ENCODE measurements around the gene CORO2B. TPM values are rescaled to one million over a fixed set of nuclear protein-coding genes. Genes with fewer than 3 reads are reported as not detected.

CORO2B gene
- total RNA-seq, 2 donors from 2014 or later: 4.3 to 8.5 TPM

DNA sequence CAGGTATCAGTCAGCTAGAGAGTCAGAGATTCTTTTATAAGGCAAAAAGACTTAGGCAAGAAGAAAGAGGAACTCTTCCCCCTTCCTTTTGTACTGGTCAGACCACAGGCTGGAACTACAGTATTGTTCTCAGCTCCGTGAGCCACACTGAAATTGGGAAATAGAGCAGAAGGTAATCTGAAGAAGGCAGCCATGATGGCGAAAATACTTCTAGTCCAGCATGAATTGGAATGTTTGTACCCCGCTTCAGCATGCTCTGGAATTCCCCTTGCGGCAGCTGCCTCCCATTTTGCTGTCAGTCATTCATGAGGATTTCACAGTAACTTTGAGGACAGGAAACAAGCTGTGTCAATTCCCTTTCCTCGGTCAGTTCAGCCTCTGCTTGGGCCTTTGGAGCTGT is 96.2 kb downstream of the CORO2B start:
- DNase-seq (ENCODE audit: low spot score) (no peak), ATAC-seq (ENCODE audit: insufficient number of reproducible peaks, low FRiP score, low read depth) (no peak)
- no peaks in the 10 kb centered on the region for H3K4me1 ChIP-seq (ENCODE audit: control insufficient read depth in 1 of 2, low read depth in 2 of 2)

DNA sequence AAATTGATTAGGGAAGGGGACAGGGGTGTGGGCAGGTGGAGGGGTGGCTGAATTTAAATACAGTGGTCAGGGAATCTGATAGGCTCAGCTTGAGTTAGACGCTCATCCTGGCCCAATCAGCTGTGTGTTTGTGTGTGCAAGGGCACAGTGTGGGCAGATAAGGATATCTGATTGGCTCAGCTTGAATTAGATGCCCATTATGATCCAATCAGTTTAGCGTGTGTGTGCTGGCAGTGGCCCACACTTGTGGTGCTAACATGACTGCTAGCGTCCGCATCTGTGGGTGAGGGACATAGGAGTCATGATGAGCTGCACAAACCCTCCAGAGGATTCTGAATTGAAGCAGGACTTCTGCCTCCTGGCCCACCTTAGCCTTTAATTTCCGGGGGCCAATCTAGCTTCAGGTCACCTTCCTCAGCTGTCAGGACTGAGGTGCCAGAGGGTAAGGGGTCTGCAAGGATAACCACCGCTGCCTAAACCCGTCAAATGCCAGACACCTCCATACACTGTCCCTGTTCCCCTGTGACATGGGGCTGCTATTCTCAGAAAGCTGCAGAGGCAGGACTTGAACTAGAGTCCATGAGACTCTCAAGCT is 97.3 kb downstream of the CORO2B start:
- TF ChIP-seq, protein P1, sequence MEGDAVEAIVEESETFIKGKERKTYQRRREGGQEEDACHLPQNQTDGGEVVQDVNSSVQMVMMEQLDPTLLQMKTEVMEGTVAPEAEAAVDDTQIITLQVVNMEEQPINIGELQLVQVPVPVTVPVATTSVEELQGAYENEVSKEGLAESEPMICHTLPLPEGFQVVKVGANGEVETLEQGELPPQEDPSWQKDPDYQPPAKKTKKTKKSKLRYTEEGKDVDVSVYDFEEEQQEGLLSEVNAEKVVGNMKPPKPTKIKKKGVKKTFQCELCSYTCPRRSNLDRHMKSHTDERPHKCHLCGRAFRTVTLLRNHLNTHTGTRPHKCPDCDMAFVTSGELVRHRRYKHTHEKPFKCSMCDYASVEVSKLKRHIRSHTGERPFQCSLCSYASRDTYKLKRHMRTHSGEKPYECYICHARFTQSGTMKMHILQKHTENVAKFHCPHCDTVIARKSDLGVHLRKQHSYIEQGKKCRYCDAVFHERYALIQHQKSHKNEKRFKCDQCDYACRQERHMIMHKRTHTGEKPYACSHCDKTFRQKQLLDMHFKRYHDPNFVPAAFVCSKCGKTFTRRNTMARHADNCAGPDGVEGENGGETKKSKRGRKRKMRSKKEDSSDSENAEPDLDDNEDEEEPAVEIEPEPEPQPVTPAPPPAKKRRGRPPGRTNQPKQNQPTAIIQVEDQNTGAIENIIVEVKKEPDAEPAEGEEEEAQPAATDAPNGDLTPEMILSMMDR (IDR thresholded peaks at IDR 0.05): no peak
- no peaks in the 10 kb centered on the region for H3K27me3 ChIP-seq (replicated peaks; ENCODE audit: insufficient read depth)
- H3K4me3 ChIP-seq: no peak overlapping the region
- no peaks in the 10 kb centered on the region for H3K9me3 ChIP-seq
- H3K4me1 ChIP-seq (ENCODE audit: control insufficient read depth in 1 of 2, low read depth in 2 of 2): no peaks in the 10 kb centered on the region
- DNase-seq (ENCODE audit: low spot score) (no peak), ATAC-seq (ENCODE audit: insufficient number of reproducible peaks, low FRiP score, low read depth) (no peak)
- H3K36me3 ChIP-seq: no peaks in the 10 kb centered on the region
- no peak overlapping the region for H3K27ac ChIP-seq

More for the DNA sequence above, 96.2 kb downstream of the CORO2B start:
- Histone ChIP-seq H3K9me3 (no peaks in the 10 kb centered on the region), H3K27me3 (replicated peaks; ENCODE audit: insufficient read depth) (no peaks in the 10 kb centered on the region), H3K4me3 (no peak overlapping the region), H3K36me3 (no peaks in the 10 kb centered on the region), H3K27ac (no peak overlapping the region)
- TF ChIP-seq, protein P1 (IDR thresholded peaks at IDR 0.05): no peak

DNA sequence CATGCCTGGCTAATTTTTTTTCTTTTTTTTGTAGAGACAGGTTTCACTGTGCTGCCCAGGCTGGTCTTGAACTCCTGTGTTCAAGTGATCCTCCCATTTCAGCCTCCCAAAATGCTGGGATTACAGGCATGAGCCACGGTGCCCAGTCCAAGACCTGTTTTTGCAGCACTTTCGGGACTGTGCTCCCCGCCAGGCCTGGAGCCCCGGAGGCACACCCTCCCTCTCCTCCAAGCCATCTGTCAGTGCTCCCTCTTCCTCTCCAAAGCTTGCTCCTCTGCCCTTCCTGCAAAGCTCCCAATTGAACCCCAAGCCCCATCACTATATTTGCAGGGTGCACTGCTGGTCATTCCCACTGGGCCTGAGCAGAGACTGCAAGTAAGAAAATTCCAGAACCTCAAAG is 98.1 kb downstream of the CORO2B start:
- Histone ChIP-seq H3K4me3 (no peak overlapping the region), H3K9me3 (no peaks in the 10 kb centered on the region), H3K27ac (no peak overlapping the region), H3K36me3 (no peaks in the 10 kb centered on the region), H3K27me3 (replicated peaks; ENCODE audit: insufficient read depth) (no peaks in the 10 kb centered on the region), H3K4me1 (ENCODE audit: control insufficient read depth in 1 of 2, low read depth in 2 of 2) (no peaks in the 10 kb centered on the region)
- TF ChIP-seq, protein P1 (IDR thresholded peaks at IDR 0.05): no peak
- DNase-seq (ENCODE audit: low spot score) (no peak), ATAC-seq (ENCODE audit: insufficient number of reproducible peaks, low FRiP score, low read depth) (no peak)

DNA sequence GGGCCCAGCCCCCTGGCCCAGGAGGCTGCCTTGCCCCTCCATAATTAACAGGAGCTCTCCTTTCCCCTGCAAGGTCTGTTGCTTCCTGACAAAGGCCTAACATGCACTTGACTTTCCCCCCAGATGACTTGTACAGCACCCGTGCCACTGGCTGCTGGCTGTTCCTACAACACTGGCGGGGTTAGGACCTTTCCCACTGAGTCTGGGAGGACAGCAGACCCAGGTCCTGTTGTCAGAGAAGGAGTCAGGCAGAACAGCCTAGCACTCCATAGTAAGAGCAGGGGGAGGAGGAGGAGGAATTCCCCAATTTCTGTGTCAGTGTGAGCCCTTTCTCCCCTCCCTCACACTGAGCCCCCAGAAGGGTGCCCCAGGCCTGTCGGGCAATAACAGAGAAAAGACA is 99.2 kb downstream of the CORO2B start:
- no peak for DNase-seq (ENCODE audit: low spot score)
- no peaks in the 10 kb centered on the region for H3K27me3 ChIP-seq (replicated peaks; ENCODE audit: insufficient read depth)
- ATAC-seq (ENCODE audit: insufficient number of reproducible peaks, low FRiP score, low read depth): no peak
- no peaks in the 10 kb centered on the region for H3K36me3 ChIP-seq
- no peaks in the 10 kb centered on the region for H3K4me1 ChIP-seq (ENCODE audit: control insufficient read depth in 1 of 2, low read depth in 2 of 2)
- no peaks in the 10 kb centered on the region for H3K9me3 ChIP-seq
- H3K4me3 ChIP-seq: no peak overlapping the region
- TF ChIP-seq, protein P1 (IDR thresholded peaks at IDR 0.05): no peak
- no peak overlapping the region for H3K27ac ChIP-seq

DNA sequence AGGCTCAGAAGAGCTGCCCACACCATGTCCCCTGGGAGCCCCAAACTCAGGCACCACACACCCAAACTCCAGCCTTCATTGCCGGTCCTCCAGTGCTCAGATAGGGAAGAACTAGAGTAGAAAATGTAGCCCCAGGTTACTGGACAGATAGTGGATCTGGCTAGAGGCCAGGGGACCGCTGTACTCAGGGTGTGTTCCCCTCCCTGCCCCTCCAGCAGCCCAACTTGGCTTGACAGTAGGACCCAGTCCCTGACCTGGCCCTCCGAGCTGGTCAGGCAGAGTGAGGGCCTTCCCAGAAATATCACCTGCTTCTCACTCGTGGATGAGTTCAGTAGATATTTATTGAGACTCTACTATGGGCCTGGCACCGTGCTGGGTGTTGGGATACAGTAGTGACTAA is 100.0 kb downstream of the CORO2B start:
- TF ChIP-seq, protein P1 (IDR thresholded peaks at IDR 0.05): no peak
- no peaks in the 10 kb centered on the region for H3K4me1 ChIP-seq (ENCODE audit: control insufficient read depth in 1 of 2, low read depth in 2 of 2)
- DNase-seq (ENCODE audit: low spot score): no peak
- no peak overlapping the region for H3K27ac ChIP-seq
- H3K36me3 ChIP-seq: no peaks in the 10 kb centered on the region
- H3K4me3 ChIP-seq: no peak overlapping the region
- no peak for ATAC-seq (ENCODE audit: insufficient number of reproducible peaks, low FRiP score, low read depth)
- no peaks in the 10 kb centered on the region for H3K9me3 ChIP-seq
- H3K27me3 ChIP-seq (replicated peaks; ENCODE audit: insufficient read depth): no peaks in the 10 kb centered on the region
